Keratinocyte (primary cell): ENCODE measurements around the gene CCDC85C. TPM values are rescaled to one million over a fixed set of nuclear protein-coding genes. Genes with fewer than 3 reads are reported as not detected.

Experiments
- DNase-seq: peaks from one replicate; pipeline ENCODE4 v3.0.0-alpha.2; 2011; ENCODE audit warnings: low read depth, missing footprints, low spot score
- FAIRE-seq: peaks from 2 replicates; lab custom pipeline; 2011; peaks lifted over from hg19 to GRCh38; lab: Jason Lieb, UNC
- H2AFZ ChIP-seq: 2 replicates; pipeline ENCODE4 v1.6.0; 2012; ENCODE audit warnings: low read length, control low read depth, inconsistent platforms; ENCODE audit not compliant: control insufficient read depth
- H3K27ac ChIP-seq: 2 replicates; pipeline ENCODE4 v1.5.1; 2011; ENCODE audit warnings: low read length; ENCODE audit not compliant: control insufficient read depth, insufficient read depth
- H3K27me3 ChIP-seq: 3 replicates; pipeline ENCODE4 v1.6.0; 2011; ENCODE audit warnings: low read length; ENCODE audit not compliant: control insufficient read depth, insufficient read depth; ENCODE audit errors: extremely low read depth
- H3K36me3 ChIP-seq, 2 experiments: 2 replicates in 1 of 2; 3 replicates in 1 of 2; pipeline ENCODE4 v1.5.1; 2011; ENCODE audit warnings: low read length in 2 of 2, mild to moderate bottlenecking in 1 of 2; ENCODE audit not compliant: control insufficient read depth in 2 of 2, insufficient read depth in 2 of 2; ENCODE audit errors: extremely low read depth in 1 of 2
- H3K4me1 ChIP-seq: 3 replicates; pipeline ENCODE4 v1.5.1; 2011; ENCODE audit warnings: low read length; ENCODE audit not compliant: control insufficient read depth, insufficient read depth; ENCODE audit errors: extremely low read depth
- H3K4me2 ChIP-seq: 3 replicates; pipeline ENCODE4 v1.6.0; 2011; ENCODE audit warnings: low read depth, low read length; ENCODE audit not compliant: control insufficient read depth, insufficient read depth; ENCODE audit errors: extremely low read depth
- H3K4me3 ChIP-seq, 3 experiments: fragments of 200-600 bp in 1 of 3; sonication (generic) in 1 of 3; 2 replicates in 2 of 3; 3 replicates in 1 of 3; pipeline ENCODE4 v1.5.1; 2011 to 2016; ENCODE audit warnings: low read length in 3 of 3, mild to moderate bottlenecking in 3 of 3, control low read depth in 2 of 3, inconsistent platforms in 1 of 3, low read depth in 1 of 3, mixed read lengths in 1 of 3, mixed run types in 1 of 3, moderate library complexity in 1 of 3; ENCODE audit not compliant: control insufficient read depth in 2 of 3, insufficient read depth in 2 of 3; ENCODE audit errors: extremely low read depth in 1 of 3
- H3K79me2 ChIP-seq: 2 replicates; pipeline ENCODE4 v1.6.0; 2012; ENCODE audit warnings: low read length; ENCODE audit not compliant: control insufficient read depth, insufficient read depth
- H3K9ac ChIP-seq: 3 replicates; pipeline ENCODE4 v1.6.0; 2011; ENCODE audit warnings: low read length; ENCODE audit not compliant: control insufficient read depth, insufficient read depth; ENCODE audit errors: extremely low read depth
- H3K9me1 ChIP-seq: 3 replicates; pipeline ENCODE4 v1.6.0; 2011; ENCODE audit warnings: low read length; ENCODE audit not compliant: control insufficient read depth, insufficient read depth; ENCODE audit errors: extremely low read depth
- H3K9me3 ChIP-seq: 2 replicates; pipeline ENCODE4 v1.5.1; 2012; ENCODE audit warnings: low read depth, low read length; ENCODE audit not compliant: control insufficient read depth
- H4K20me1 ChIP-seq: 3 replicates; pipeline ENCODE4 v1.6.0; 2011; ENCODE audit warnings: low read length; ENCODE audit not compliant: control insufficient read depth, insufficient read depth; ENCODE audit errors: extremely low read depth
- EZH2 ChIP-seq: IDR thresholded peaks from one replicate; pipeline ENCODE4 v1.6.1; 2012; ENCODE audit warnings: inconsistent platforms, mild to moderate bottlenecking, low read length, moderate library complexity
- dilution Hi-C: fragments of 300-500 bp; cut with MboI; formaldehyde crosslinking; loops from one replicate; pipeline ENCODE4 v1.7.0; 2020; ENCODE audit warnings: low sequenced_read_pairs; ENCODE audit not compliant: extremely low pct_ligation_motif_present
- polyA plus RNA-seq, 5 experiments: library from polyadenylated mRNA; depleted of rRNA in 3 of 5; stranded (reverse) in 3 of 5; stranded (forward) in 1 of 5; unstranded in 1 of 5; fragments of >200 nt; gene quantifications; 1 replicate in 1 of 5; 2 replicates in 3 of 5; 3 replicates in 1 of 5; pipeline versions ENCODE4 v1.2.1 to v1.2.3, GENCODE V29; 2011 to 2012; ENCODE audit warnings: missing spikeins in 2 of 5, low read depth in 1 of 5, low replicate concordance in 1 of 5
- TF ChIP-seq, protein P1 (sequence below), 3 experiments: IDR thresholded peaks in 1 of 3; conservative IDR thresholded peaks in 1 of 3; optimal IDR thresholded peaks in 1 of 3; 2 replicates in 2 of 3; 3 replicates in 1 of 3; pipeline versions ENCODE3 to v1.5.1; 2011; ENCODE audit warnings: low read length in 3 of 3, mild to moderate bottlenecking in 3 of 3, moderate library complexity in 2 of 3, control low read depth in 1 of 3, inconsistent platforms in 1 of 3; ENCODE audit not compliant: insufficient read depth in 2 of 3; ENCODE audit errors: extremely low read depth in 1 of 3

Gene CCDC85C
- polyA plus RNA-seq, 1 donor (not counting 4 experiments of a cell fraction or from before 2014, with no cell fraction given), result 13.2 TPM

DNA sequence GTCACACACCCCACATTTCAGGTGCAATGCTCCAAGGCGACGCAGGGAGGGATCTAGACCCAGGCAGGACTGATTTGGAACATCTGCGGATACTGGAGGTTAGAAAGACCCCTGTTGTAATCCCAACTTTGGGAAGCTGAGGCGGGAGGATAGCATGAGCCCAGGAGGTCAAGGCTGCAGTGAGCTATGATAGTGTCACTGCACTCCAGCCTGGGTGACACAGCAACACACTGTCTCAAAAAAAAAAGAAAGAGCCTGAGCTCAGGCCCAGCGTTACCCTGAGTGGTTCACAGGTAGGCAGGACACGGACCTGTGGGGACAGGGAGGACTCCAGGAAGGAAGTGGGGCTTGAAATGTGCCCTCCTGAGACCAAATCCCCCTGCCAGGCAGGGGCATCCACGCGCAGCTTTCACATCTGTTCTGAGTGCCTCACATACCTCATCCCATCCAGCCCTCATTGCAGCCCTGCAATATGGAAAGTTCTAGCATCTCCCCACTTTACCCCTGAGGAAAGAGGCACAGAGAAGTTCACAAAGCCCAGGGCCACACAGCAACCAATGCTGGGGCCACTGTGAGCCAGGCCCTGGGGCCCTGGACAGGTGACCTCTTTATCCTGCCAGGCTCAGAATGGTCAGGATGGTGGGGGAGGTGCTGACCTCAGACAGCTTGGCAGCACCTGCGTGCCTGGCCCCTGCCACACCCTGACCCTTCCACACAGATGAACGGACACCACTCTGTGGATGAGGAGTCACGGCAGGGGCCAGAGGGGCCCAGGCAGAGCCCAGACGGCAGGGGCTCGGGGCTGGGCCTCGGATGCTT, 34.1 kb downstream of the CCDC85C start:
- Histone ChIP-seq H3K27me3 (no peaks in the 10 kb centered on the region), H3K4me3 (no peak overlapping the region), H3K9ac (no peak overlapping the region), H3K9me3 (no peaks in the 10 kb centered on the region), H3K27ac (no peak overlapping the region), H3K79me2 (peaks cover 95% of the 10 kb centered on the region), H2AFZ (no peak overlapping the region), H3K4me1 (peaks cover 29% of the 10 kb centered on the region), H3K9me1 (peaks cover 3% of the 10 kb centered on the region), H4K20me1 (peaks cover 17% of the 10 kb centered on the region), H3K4me2 (no peak overlapping the region), H3K36me3 (no peaks in the 10 kb centered on the region)
- TF ChIP-seq, protein P1, sequence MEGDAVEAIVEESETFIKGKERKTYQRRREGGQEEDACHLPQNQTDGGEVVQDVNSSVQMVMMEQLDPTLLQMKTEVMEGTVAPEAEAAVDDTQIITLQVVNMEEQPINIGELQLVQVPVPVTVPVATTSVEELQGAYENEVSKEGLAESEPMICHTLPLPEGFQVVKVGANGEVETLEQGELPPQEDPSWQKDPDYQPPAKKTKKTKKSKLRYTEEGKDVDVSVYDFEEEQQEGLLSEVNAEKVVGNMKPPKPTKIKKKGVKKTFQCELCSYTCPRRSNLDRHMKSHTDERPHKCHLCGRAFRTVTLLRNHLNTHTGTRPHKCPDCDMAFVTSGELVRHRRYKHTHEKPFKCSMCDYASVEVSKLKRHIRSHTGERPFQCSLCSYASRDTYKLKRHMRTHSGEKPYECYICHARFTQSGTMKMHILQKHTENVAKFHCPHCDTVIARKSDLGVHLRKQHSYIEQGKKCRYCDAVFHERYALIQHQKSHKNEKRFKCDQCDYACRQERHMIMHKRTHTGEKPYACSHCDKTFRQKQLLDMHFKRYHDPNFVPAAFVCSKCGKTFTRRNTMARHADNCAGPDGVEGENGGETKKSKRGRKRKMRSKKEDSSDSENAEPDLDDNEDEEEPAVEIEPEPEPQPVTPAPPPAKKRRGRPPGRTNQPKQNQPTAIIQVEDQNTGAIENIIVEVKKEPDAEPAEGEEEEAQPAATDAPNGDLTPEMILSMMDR (optimal IDR thresholded peaks at IDR 0.05 in 1 of 3, IDR thresholded peaks at IDR 0.05 in 1 of 3, conservative IDR thresholded peaks at IDR 0.05 in 1 of 3; ENCODE audit: extremely low read depth in 1 of 3, insufficient read depth in 2 of 3, low read length in 3 of 3), result no peak
- dilution Hi-C loops, result no loop called here
- no peak for FAIRE-seq
- no peak for DNase-seq

DNA sequence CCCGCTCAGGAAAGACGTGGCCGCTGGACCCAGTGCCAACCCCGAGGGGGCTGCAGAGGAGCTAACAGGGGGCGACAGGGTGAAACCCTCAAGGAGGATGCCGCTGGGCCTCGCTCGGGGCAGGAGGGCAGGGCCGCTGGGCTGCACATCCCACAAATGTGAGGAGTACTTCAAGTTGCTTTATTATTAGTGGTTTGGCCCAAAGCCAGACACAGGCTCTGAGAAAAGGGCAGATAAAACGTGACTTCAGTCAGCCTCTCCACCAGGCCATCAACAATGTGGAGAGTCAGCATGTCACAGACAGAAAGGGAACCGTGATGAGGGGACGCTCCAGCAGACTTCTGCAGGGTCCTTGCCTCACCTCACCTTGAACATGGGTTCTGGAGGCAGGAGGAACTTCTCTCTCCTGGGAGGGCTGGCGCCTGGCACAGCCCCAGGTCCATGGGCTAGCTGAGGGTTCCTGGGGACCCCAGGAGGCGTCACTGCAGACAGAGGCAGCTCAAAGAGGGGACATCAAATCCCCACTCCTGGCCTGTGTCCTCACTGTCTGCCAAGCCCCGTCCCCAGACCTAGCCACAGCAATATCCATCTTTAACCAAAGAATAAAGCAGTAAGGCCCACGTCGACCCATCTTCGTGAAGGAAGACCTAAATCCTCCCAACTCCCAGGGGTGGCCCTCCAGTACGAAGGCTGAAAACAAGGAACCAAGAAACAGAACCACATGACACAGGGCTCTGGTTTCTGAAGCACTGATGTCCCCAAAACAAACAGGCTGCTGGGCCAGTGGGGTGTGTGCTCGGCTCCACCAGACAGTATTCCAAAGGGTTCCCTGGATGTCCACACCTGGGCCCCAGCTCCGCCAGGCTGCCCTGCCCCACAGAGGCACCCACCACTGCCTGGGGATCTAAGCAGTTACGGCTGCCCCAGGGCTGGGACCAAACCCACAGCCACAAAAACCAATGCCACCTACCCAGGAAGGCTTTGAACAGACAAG, 35.1 kb downstream of the CCDC85C start:
- Histone ChIP-seq H3K9me1 (peaks cover 3% of the 10 kb centered on the region), H3K27ac (no peak overlapping the region), H3K27me3 (no peaks in the 10 kb centered on the region), H3K4me3 (no peak overlapping the region), H4K20me1 (peaks cover 24% of the 10 kb centered on the region), H3K9me3 (no peaks in the 10 kb centered on the region), H3K4me2 (no peak overlapping the region), H3K4me1 (peaks cover 18% of the 10 kb centered on the region), H3K79me2 (peaks cover 95% of the 10 kb centered on the region), H3K9ac (no peak overlapping the region), H3K36me3 (no peaks in the 10 kb centered on the region), H2AFZ (no peak overlapping the region)
- dilution Hi-C loops, result no loop called here
- FAIRE-seq (no peak), DNase-seq (no peak)
- no peak for TF ChIP-seq EZH2
- TF ChIP-seq, protein P1 (optimal IDR thresholded peaks at IDR 0.05 in 1 of 3, IDR thresholded peaks at IDR 0.05 in 1 of 3, conservative IDR thresholded peaks at IDR 0.05 in 1 of 3; ENCODE audit: extremely low read depth in 1 of 3, insufficient read depth in 2 of 3, low read length in 3 of 3), result no peak
